GM18519 (cell line): ENCODE data around the gene ANKRD63.

Experiments
- ATAC-seq: cut with Tn5 transposase; IDR thresholded peaks from one replicate; pipeline ENCODE4 v1.9.1; 2021; ENCODE audit warnings: mild to moderate bottlenecking, moderate library complexity; ENCODE audit not compliant: unreplicated experiment, low FRiP score

ANKRD63 gene, protein sequence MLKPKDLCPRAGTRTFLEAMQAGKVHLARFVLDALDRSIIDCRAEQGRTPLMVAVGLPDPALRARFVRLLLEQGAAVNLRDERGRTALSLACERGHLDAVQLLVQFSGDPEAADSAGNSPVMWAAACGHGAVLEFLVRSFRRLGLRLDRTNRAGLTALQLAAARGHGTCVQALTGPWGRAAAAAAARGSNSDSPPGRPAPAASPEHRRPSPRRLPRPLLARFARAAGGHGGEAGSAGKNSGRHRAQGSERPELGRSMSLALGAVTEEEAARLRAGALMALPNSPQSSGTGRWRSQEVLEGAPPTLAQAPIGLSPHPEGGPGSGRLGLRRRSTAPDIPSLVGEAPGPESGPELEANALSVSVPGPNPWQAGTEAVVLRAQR

DNA sequence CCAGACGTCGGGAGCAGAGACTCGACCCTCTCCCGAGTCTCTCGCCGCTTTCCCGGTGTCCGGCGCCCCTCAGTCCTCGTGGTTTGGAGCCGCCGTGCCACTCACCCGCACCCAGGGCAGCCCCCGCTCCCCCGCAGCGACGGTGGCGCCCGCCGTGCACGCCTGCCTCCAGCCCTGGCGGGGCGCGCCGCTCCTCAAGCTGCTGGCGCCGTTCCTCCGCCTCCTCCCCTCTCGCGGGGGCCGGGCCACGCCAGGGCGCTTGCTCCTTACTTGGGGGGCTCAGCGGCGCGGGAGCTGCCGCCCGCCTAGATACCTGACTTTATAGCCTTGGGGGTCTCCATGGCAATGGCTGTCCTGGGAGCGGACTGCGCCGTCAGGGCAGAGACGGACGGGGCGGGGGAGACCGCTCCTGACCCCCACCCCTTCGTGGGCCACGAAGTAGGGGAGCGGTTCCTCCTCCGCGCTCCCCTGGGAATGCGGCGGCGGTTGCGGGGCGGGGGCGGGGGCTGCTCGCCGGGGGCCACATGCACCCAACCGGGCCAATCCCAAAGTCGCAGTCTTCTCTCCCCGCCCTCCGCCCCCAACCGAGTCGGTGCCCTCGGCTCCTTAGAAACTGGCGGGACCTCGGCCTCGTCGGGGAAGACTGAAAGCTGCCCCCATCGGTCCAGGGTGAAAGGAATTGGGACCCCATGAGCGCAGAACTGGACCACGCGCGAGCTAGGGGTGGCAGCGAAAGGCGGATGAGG lies at the start of gene ANKRD63:
TSS of gene ANKRD63 (minus strand) at position 196 of the 746 bp plus-strand sequence. CDS start 478 bp downstream, outside the sequence.
- no peak for ATAC-seq

DNA sequence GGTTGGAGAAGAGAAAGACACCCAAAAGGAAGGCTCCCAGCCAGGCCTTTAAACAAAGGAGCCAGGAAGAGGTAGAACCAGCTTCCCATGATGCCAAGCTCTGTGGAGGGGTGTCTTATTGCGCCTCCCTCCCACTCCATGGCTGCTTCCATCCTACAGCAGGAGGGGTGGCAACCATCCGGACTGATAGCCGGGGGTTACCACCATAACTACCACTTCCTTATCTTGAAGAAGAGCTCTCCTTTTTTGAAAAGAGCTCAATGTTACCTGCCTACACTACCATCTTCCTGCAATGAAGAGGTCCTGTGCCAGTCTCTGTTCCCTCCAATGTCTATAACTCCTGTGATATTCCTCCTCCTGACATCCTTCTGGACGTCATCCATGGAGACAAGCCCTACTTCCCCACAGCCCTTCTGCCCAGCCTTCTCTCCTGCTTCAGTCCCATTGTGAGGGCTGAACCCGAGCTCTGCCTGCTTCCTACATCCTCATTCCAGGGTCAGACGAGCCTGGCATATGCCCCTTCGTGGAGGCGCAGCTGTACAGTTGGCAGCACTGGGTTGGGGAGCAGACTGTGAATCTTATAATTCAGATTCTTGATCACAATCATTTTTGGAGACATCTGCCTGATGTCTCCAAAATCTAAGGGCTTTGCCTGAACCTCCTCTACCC lies 49.4 kb upstream of the ANKRD63 start:
- no peak for ATAC-seq

- no peak for ATAC-seq
Observed at GRCh38 chr15:40331637-40332036, 48.8 kb upstream of the ANKRD63 start.

DNA sequence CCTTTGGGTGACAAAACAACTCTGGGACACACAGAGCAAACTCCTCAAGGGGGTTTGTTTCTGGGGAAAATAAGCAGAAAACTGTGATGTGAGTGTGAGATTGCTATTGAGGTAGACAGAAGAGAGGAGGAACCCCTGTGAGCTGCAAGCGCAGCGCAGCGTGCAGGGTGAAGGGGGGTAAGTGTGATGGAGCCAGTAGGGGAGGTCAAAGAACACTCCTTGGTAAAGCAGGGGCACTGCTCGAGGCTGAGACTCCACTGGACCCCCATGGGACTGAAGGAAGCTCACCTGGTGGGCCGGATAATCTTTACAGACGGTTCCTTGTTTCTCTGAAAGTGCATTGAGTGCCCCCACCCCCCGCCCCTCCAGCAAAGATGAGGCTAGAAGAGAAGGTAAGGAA lies 48.2 kb upstream of the ANKRD63 start:
- no peak for ATAC-seq

- no peak for ATAC-seq
Observed at GRCh38 chr15:40330368-40330836, 47.5 kb upstream of the ANKRD63 start.

DNA sequence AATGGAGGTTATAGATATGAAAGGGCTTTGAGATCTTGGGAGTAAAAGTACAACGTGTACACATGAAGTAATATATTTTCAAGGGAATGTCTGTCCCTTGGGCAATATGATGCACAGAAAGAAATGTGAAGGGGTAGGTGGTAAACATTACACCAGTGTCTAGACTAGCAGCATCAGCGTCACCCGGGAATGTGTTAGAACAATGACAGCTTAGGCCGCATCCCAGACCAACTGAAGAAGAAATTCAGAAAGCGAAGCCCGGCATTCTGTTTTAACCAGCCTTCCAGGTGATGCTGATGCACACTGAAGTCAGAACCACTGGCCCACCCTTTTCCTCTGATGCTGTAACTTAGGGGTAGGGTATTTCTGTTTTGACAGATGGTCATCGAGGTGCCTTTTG lies 46.9 kb upstream of the ANKRD63 start:
- no peak for ATAC-seq

- no peak for ATAC-seq
Observed at GRCh38 chr15:40328751-40329150, 45.9 kb upstream of the ANKRD63 start.

DNA sequence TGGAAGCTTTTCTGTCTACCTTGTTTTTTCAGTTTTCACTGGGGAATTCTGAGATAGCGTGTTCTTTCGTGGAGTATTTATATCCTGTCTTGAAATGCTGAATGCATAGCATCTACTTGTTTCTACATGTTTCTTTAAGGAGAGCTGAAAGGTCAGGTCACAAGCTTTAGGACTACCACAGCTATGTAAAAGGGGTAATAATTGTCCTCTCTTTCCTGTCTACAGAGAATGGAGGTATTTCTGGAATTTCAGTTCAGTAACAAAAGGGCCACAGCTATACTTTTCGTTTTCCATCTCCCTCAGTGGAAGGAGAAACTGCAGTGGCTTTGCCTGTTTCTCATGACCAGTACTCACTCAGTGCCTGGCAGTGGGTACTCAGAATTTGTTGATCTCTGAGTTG lies 45.3 kb upstream of the ANKRD63 start:
- ATAC-seq: no peak

DNA sequence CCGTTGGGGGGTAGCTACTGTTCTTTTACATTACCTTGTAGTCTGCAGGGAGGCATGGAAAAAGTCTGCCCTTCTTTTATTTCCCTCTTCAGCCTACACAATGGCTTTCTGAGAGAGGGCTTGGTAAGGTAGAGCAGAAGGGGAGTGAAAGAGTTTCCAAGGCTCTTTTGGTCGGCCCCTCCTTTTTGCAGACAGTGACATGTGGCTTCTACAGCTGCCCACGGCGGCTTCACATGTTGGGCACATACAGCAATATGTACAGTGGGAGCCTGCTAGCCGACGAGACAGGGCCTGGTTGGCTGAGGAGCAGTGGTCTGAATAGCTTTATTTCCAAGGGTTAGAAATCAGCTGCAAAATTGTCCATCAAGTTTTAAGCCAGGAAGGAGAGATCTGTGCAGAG lies 44.6 kb upstream of the ANKRD63 start:
- ATAC-seq: no peak

DNA sequence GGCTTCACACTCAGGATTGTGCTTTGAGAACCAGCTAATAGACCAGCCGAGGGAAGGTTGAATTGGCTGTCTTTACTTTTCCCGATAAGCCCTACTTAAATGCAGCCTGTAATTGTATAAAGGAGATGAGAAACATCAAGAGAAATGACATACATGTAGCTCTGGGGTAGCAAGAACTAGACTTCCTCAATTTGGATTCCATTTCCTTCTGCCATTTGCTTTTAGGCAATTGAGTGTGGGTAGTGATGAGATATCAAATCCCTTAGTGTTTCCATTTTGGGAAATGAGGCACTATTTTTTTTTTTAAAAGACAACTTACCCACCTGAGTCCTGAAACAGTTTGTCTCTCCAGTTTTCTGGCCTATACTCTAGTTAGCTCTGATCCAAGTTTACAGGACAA lies 42.8 kb upstream of the ANKRD63 start:
- ATAC-seq: no peak

GRCh38 chr15:40325188-40325587 lies 42.3 kb upstream of the ANKRD63 start:
- ATAC-seq: no peak

DNA sequence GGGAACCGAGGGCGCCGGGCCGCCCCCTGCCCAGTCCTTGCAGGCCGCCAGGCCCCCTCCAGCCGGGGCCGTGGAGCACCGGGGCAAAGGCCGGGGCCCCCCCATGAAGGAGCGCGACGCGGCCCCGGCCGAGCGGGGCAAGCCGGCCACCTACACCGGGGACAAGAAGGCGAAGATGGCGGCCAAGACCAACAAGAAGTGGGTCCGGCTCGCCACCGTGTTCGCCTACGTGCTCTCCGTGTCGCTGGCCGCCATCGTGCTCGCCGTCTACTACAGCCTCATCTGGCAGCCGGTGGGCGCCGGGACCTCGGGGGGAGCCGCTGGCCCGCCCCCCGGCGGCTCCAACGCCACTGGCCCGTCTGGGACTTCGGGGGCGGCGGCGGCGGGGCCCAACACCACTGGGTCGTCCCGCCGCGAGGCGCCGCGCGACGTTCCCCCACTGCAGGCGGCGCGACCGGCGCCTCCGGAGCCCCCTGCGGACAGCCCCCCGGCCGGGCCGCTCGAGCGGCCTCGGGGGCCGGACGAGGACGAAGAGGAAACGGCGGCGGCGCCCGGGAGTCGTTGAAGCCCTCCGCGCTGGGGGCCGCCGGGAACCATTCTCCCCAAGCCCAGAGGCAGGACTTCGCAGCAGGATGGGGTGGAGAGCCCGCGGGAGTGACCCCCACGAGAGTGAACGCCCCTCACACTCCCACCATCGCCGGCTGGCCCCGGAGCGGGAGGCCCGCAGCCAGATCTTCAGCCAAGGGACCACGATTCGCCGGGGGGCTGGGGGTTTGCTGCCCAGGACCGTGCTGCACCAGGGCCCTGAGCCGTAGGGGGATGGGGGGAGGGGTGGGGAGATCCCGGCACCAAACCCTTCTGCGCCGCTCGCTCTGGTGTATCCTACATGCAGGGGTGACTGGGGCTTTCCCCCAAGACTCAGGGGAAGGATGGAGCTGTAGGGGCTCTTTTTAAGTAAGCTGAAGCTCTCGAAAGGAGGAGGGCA lies 41.4 kb upstream of the ANKRD63 start:
- ATAC-seq: no peak

- ATAC-seq: peak; percentile 83
Observed at GRCh38 chr15:40323239-40323952, 40.5 kb upstream of the ANKRD63 start, which contains the start of gene INAFM2. Gene INAFM2 (plus strand): TSS chr15:40323692. CDS start chr15:40324056, 364 bp downstream.

DNA sequence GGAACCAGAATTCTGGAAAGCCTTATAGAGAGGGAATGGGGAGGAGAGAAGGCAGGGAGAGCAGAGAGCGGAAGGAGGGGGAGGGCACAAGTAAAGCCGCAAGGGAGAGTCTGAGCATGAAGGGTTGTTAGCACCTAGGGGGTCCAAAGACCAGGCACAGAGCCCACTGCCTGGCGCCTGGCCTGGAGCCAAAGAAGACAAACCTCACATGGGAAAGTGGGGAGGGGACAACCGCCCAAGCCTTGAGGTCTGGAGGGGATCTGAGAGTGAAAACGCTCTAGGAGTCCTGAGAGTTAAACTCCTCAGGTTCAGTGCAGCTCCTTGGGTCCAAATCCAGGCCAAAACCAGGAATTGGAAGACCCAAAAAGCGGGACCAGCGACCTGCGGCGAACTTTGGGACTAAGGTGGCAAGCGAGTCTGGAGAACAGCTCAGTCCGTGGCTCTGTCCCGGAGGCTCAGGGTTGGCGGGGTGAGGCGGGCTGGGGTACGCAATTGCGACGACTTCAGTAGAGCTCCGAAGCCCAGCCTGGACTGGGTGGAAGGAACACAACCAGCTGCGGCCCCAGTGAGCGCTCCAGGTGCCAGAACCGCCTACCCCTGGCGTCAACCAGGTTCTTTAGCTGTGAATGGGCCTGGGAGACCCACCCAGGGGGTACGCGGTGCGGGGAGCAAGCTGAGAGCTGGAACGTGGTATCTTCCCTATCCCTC lies 39.8 kb upstream of the ANKRD63 start:
- no peak for ATAC-seq

DNA sequence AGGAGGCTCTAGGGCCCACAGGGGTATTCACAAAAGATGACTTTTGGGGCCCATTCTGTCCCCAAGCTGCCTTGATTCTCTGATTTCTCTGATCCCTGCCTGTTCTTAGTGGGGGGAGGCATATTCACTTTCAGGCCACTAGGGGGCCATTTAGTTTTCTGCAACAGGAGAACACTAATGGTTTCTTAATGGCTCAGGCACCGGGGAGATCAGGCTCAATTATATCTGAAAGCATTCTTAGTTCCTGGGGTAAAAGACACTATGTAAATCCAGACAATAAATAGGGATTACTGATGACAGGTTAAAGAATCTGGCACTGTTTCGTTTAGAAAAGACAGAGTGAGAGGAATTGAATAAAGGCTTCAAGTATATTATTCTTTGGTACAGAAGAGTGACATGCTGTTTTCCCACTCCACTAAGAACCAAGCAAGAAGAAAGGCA lies 38.1 kb upstream of the ANKRD63 start:
- no peak for ATAC-seq

DNA sequence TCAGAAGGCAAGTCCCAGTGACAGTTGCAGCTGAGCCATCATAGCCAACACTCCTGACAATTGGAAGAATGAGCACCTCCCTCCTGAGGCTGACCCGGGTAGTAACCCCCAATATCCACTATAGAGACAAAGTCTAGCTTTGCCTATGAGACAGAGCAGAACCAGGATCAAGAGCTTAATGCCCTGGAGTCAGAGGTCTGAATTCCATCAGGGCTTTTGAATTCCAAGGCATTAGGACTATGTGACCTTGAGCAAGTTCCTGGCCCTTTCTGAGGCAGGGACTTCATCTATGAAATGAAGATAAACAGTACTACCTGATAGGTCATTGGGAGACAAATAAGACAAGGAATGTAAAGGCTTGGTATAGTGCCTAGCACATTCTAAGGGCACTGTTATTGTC lies 37.5 kb upstream of the ANKRD63 start:
- ATAC-seq: no peak

- no peak for ATAC-seq
Observed at GRCh38 chr15:40317580-40317979, 34.7 kb upstream of the ANKRD63 start.

GRCh38 chr15:40316931-40317330 lies 34.1 kb upstream of the ANKRD63 start:
- ATAC-seq: no peak
